Measurements from ENCODE around the gene CHST4.

- TF ChIP-seq CTCF (conservative IDR thresholded peaks at IDR 0.05) (no peak), EZH2 (IDR thresholded peaks at IDR 0.05; ENCODE audit: low read depth) (no peak)
These were observed 11.8 kb upstream of the CHST4 start for GRCh38 chr16:71514476-71514875.
